ENCODE measurements around the gene ELOVL3. TPM values are rescaled to one million over a fixed set of nuclear protein-coding genes. Genes with fewer than 3 reads are reported as not detected.

ELOVL3 gene
- total and polyA plus RNA-seq, 2 of the 13 experiments (the other 11 are each of a cell fraction or from before 2014, with no cell fraction given) = 0.58 to 0.69 TPM

GRCh38 chr10:102230861-102231356 is 4.8 kb downstream of the ELOVL3 start (continued):
- TF ChIP-seq, protein P1, sequence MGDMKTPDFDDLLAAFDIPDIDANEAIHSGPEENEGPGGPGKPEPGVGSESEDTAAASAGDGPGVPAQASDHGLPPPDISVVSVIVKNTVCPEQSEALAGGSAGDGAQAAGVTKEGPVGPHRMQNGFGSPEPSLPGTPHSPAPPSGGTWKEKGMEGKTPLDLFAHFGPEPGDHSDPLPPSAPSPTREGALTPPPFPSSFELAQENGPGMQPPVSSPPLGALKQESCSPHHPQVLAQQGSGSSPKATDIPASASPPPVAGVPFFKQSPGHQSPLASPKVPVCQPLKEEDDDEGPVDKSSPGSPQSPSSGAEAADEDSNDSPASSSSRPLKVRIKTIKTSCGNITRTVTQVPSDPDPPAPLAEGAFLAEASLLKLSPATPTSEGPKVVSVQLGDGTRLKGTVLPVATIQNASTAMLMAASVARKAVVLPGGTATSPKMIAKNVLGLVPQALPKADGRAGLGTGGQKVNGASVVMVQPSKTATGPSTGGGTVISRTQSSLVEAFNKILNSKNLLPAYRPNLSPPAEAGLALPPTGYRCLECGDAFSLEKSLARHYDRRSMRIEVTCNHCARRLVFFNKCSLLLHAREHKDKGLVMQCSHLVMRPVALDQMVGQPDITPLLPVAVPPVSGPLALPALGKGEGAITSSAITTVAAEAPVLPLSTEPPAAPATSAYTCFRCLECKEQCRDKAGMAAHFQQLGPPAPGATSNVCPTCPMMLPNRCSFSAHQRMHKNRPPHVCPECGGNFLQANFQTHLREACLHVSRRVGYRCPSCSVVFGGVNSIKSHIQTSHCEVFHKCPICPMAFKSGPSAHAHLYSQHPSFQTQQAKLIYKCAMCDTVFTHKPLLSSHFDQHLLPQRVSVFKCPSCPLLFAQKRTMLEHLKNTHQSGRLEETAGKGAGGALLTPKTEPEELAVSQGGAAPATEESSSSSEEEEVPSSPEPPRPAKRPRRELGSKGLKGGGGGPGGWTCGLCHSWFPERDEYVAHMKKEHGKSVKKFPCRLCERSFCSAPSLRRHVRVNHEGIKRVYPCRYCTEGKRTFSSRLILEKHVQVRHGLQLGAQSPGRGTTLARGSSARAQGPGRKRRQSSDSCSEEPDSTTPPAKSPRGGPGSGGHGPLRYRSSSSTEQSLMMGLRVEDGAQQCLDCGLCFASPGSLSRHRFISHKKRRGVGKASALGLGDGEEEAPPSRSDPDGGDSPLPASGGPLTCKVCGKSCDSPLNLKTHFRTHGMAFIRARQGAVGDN (CRISPR knock-in tag; IDR thresholded peaks at IDR 0.05) = peak; percentile 49
- TF ChIP-seq SETDB1 (CRISPR knock-in tag; IDR thresholded peaks at IDR 0.05; ENCODE audit: borderline replicate concordance) (no peak), ZFY (CRISPR knock-in tag; IDR thresholded peaks at IDR 0.05) (no peak; the same call in 1 of the 2 replicates), TFDP1 (CRISPR knock-in tag; IDR thresholded peaks at IDR 0.05; ENCODE audit: borderline replicate concordance) (peak; percentile 11; the same call in 1 of the 2 replicates), ZNF572 (CRISPR knock-in tag; IDR thresholded peaks at IDR 0.05) (0 out of 2 replicates have a peak, but pooled peaks have one; percentile 38), ELF1 (CRISPR knock-in tag; IDR thresholded peaks at IDR 0.05) (peak; percentile 29; the same call in 1 of the 2 replicates), HNRNPK (IDR thresholded peaks at IDR 0.05; ENCODE audit: low read depth, low read length, poor library complexity, severe bottlenecking) (peak; percentile 79), KDM2A (CRISPR knock-in tag; IDR thresholded peaks at IDR 0.05; ENCODE audit: borderline replicate concordance, low read depth) (peak; percentile 46; the same call in 1 of the 2 replicates), ZKSCAN5 (CRISPR knock-in tag; IDR thresholded peaks at IDR 0.05) (no peak), ZNF644 (CRISPR knock-in tag; IDR thresholded peaks at IDR 0.05; ENCODE audit: low read depth) (peak; percentile 62; the same call in 1 of the 2 replicates), MAZ (IDR thresholded peaks at IDR 0.05; ENCODE audit: borderline replicate concordance, low read depth, low read length) (no peak), MAZ (CRISPR knock-in tag; IDR thresholded peaks at IDR 0.05; ENCODE audit: low read depth) (0 out of 2 replicates have a peak, but pooled peaks have one; percentile 9), STAG1 (CRISPR knock-in tag; IDR thresholded peaks at IDR 0.05) (peak; percentile 29), HNRNPLL (IDR thresholded peaks at IDR 0.05; ENCODE audit: low read depth, low read length, poor library complexity, severe bottlenecking) (peak; percentile 65), CTCF (CRISPR knock-in tag; IDR thresholded peaks at IDR 0.05) (peak; percentile 57)
- TF ChIP-seq, protein P2, sequence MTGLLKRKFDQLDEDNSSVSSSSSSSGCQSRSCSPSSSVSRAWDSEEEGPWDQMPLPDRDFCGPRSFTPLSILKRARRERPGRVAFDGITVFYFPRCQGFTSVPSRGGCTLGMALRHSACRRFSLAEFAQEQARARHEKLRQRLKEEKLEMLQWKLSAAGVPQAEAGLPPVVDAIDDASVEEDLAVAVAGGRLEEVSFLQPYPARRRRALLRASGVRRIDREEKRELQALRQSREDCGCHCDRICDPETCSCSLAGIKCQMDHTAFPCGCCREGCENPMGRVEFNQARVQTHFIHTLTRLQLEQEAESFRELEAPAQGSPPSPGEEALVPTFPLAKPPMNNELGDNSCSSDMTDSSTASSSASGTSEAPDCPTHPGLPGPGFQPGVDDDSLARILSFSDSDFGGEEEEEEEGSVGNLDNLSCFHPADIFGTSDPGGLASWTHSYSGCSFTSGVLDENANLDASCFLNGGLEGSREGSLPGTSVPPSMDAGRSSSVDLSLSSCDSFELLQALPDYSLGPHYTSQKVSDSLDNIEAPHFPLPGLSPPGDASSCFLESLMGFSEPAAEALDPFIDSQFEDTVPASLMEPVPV (CRISPR knock-in tag; IDR thresholded peaks at IDR 0.05) = 0 out of 2 replicates have a peak, but pooled peaks have one; percentile 18
- TF ChIP-seq, protein P3, sequence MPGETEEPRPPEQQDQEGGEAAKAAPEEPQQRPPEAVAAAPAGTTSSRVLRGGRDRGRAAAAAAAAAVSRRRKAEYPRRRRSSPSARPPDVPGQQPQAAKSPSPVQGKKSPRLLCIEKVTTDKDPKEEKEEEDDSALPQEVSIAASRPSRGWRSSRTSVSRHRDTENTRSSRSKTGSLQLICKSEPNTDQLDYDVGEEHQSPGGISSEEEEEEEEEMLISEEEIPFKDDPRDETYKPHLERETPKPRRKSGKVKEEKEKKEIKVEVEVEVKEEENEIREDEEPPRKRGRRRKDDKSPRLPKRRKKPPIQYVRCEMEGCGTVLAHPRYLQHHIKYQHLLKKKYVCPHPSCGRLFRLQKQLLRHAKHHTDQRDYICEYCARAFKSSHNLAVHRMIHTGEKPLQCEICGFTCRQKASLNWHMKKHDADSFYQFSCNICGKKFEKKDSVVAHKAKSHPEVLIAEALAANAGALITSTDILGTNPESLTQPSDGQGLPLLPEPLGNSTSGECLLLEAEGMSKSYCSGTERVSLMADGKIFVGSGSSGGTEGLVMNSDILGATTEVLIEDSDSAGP (CRISPR knock-in tag; IDR thresholded peaks at IDR 0.05; ENCODE audit: borderline replicate concordance) = 0 out of 2 replicates have a peak, but pooled peaks have one; percentile 10
- TF ChIP-seq, protein P4, sequence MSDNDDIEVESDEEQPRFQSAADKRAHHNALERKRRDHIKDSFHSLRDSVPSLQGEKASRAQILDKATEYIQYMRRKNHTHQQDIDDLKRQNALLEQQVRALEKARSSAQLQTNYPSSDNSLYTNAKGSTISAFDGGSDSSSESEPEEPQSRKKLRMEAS (IDR thresholded peaks at IDR 0.05) = 0 out of 2 replicates have a peak, but pooled peaks have one; percentile 11

All from HepG2 (cell line).